ENCODE data around the gene ZIC2.

Gene ZIC2

GRCh38 chr13:99959540-99960230, 21.9 kb upstream of the ZIC2 start:
- DNase-seq (ENCODE audit: low read depth) = no peak

GRCh38 chr13:99960663-99961311, 20.8 kb upstream of the ZIC2 start:
- no peak for DNase-seq (ENCODE audit: low read depth)

GRCh38 chr13:99961636-99962035, 19.9 kb upstream of the ZIC2 start:
- DNase-seq (ENCODE audit: low read depth) = no peak

- no peak for DNase-seq (ENCODE audit: low read depth)
These were observed 19.3 kb upstream of the ZIC2 start for GRCh38 chr13:99962242-99962641.

- no peak for DNase-seq (ENCODE audit: low read depth)
These were observed 17.7 kb upstream of the ZIC2 start for GRCh38 chr13:99963816-99964339.

GRCh38 chr13:99965329-99966000, 16.1 kb upstream of the ZIC2 start:
- DNase-seq (ENCODE audit: low read depth) = no peak

- DNase-seq (ENCODE audit: low read depth) = no peak
These were observed 15.3 kb upstream of the ZIC2 start for GRCh38 chr13:99966064-99966805.

GRCh38 chr13:99967498-99967868, 14.1 kb upstream of the ZIC2 start:
- DNase-seq (ENCODE audit: low read depth) = no peak

- no peak for DNase-seq (ENCODE audit: low read depth)
These were observed 13.6 kb upstream of the ZIC2 start for GRCh38 chr13:99967869-99968520.

- no peak for DNase-seq (ENCODE audit: low read depth)
These were observed 12.8 kb upstream of the ZIC2 start for GRCh38 chr13:99968521-99969452.

GRCh38 chr13:99969453-99969918, 12.1 kb upstream of the ZIC2 start:
- no peak for DNase-seq (ENCODE audit: low read depth)

GRCh38 chr13:99969919-99970650, 11.5 kb upstream of the ZIC2 start:
- DNase-seq (ENCODE audit: low read depth) = no peak

- DNase-seq (ENCODE audit: low read depth) = no peak
These were observed 10.7 kb upstream of the ZIC2 start for GRCh38 chr13:99970651-99971575.

GRCh38 chr13:99971576-99972189, 9.9 kb upstream of the ZIC2 start, which contains the start of gene ZIC5:
Gene ZIC5, minus strand, starts transcription at chr13:99971767. Its CDS starts 164 bp downstream, at chr13:99971603.
- DNase-seq (ENCODE audit: low read depth) = no peak

- DNase-seq (ENCODE audit: low read depth) = no peak
These were observed 9.3 kb upstream of the ZIC2 start for GRCh38 chr13:99972190-99972731.

GRCh38 chr13:99973163-99973807, 8.3 kb upstream of the ZIC2 start:
- no peak for DNase-seq (ENCODE audit: low read depth)

GRCh38 chr13:99973808-99974185, 7.8 kb upstream of the ZIC2 start:
- no peak for DNase-seq (ENCODE audit: low read depth)
